AG09309 (cell line): ENCODE data around the gene RSPRY1.

Experiments used
- DNase-seq: peaks from one replicate; pipeline ENCODE4 v3.0.0-alpha.2; 2010; ENCODE audit warnings: low read depth
- H3K4me3 ChIP-seq: 2 replicates; pipeline ENCODE4 v1.5.1; 2011; ENCODE audit warnings: mild to moderate bottlenecking, low read depth, low read length, moderate library complexity; ENCODE audit not compliant: control insufficient read depth
- CTCF ChIP-seq: IDR thresholded peaks from 2 replicates; pipeline ENCODE4 v1.5.1; 2011; ENCODE audit warnings: mild to moderate bottlenecking, low read depth, low read length, inconsistent platforms; ENCODE audit not compliant: insufficient read depth, control insufficient read depth; ENCODE audit errors: missing control alignments

Gene RSPRY1

GRCh38 chr16:57260294-57260929 is 74.3 kb downstream of the RSPRY1 start:
- no peak for TF ChIP-seq CTCF
- H3K4me3 ChIP-seq, result no peak overlapping the region
- DNase-seq, result no peak

- no peak overlapping the region for H3K4me3 ChIP-seq
- TF ChIP-seq CTCF, result no peak
- no peak for DNase-seq
These were observed 75.7 kb downstream of the RSPRY1 start for GRCh38 chr16:57261806-57262205.

- DNase-seq, result no peak
- H3K4me3 ChIP-seq, result no peak overlapping the region
- no peak for TF ChIP-seq CTCF
These were observed 76.9 kb downstream of the RSPRY1 start for GRCh38 chr16:57262841-57263540.

GRCh38 chr16:57263541-57264351 is 77.6 kb downstream of the RSPRY1 start:
- no peak overlapping the region for H3K4me3 ChIP-seq
- TF ChIP-seq CTCF, result no peak
- DNase-seq, result no peak

- TF ChIP-seq CTCF, result no peak
These were observed 78.3 kb downstream of the RSPRY1 start for GRCh38 chr16:57264381-57264780.

GRCh38 chr16:57264950-57265371 is 78.8 kb downstream of the RSPRY1 start:
- no peak for DNase-seq
- no peak overlapping the region for H3K4me3 ChIP-seq
- TF ChIP-seq CTCF, result no peak

More at GRCh38 chr16:57264381-57264780, 78.3 kb downstream of the RSPRY1 start:
- H3K4me3 ChIP-seq, result no peak overlapping the region
- no peak for DNase-seq
